Measurements from ENCODE around the gene TRAF4.
A peak's percentile ranks its signal among the peaks of the same experiment; 100 is the strongest.
"Not testable (repeated sequence)": the region's sequence is repeated elsewhere in the genome, so short reads cannot be mapped to it uniquely, and the experiment has no call there.

The TRAF4 gene

GRCh38 chr17:28733346-28733745, 10.5 kb upstream of the TRAF4 start:
- no peak for DNase-seq

- no peak for DNase-seq
Measured at GRCh38 chr17:28734712-28735241, 9.0 kb upstream of the TRAF4 start.

GRCh38 chr17:28735242-28735722, 8.5 kb upstream of the TRAF4 start:
- DNase-seq = no peak

- not testable (repeated sequence) for DNase-seq
Measured at GRCh38 chr17:28735913-28736769, 7.7 kb upstream of the TRAF4 start.

- DNase-seq = no peak
Measured at GRCh38 chr17:28737316-28737715, 6.5 kb upstream of the TRAF4 start.

GRCh38 chr17:28737770-28738679, 5.8 kb upstream of the TRAF4 start:
- no peak for DNase-seq

GRCh38 chr17:28738680-28739384, 5.0 kb upstream of the TRAF4 start:
- peak; percentile 74 for DNase-seq

- no peak for DNase-seq
Measured at GRCh38 chr17:28740406-28741357, 3.1 kb upstream of the TRAF4 start.

GRCh38 chr17:28741358-28742349, 2.2 kb upstream of the TRAF4 start:
- DNase-seq = no peak

GRCh38 chr17:28744104-28744971, 527 bp downstream of the TRAF4 start:
- DNase-seq = peak; percentile 72

GRCh38 chr17:28744972-28745785, 1.4 kb downstream of the TRAF4 start:
- DNase-seq = peak; percentile 33

- no peak for DNase-seq
Measured at GRCh38 chr17:28745786-28746411, 2.1 kb downstream of the TRAF4 start.

- no peak for DNase-seq
Measured at GRCh38 chr17:28746611-28747050, 2.8 kb downstream of the TRAF4 start.

GRCh38 chr17:28747051-28747691, 3.4 kb downstream of the TRAF4 start:
- DNase-seq = no peak

GRCh38 chr17:28747801-28748750, 4.3 kb downstream of the TRAF4 start:
- DNase-seq = no peak
